Heart left ventricle (tissue), 13 donors: ENCODE results near the gene CHCHD6.

Experiments used
- CTCF ChIP-seq, 12 donors: fragments of 200-600 bp; sonication (generic) in 4 of 12; IDR thresholded peaks; one replicate each; pipeline versions ENCODE4 v1.5.0 to v1.8.0; 2018 to 2022; ENCODE audit warnings: antibody characterized with exemption in 12 of 12, mild to moderate bottlenecking in 5 of 12
- POLR2A ChIP-seq, 2 donors: fragments of 450-650 bp; IDR thresholded peaks; one replicate each; pipeline ENCODE4 v1.6.1; 2017; ENCODE audit warnings: antibody characterized with exemption in 2 of 2, mild to moderate bottlenecking in 2 of 2, moderate library complexity in 2 of 2
- donor health status: ischemic (EF 13 %, LVEDD 7.1; RV severe dilation, severe dysfunction).
- donor health status: DM: no; HTN: yes; CAD: no.
- donor health status: DM: no; HTN: no; CAD: no.
- donor health status: ischemic (EF 25% LVEDD 6.9; RV normal size, moderate dysfunction).
- donor health status: ischemic (EF 25% LVEDD 5.7; RV mildly dilated, moderate dysfunction).
- donor health status: ischemic (EF 35%, LVEDD 5.7; RV mildly dilated, moderate dysfunction).
- donor health status: nonischemic (EF 11% LVEDD 7.7; RV severe dilation, severe dysfunction).
- donor health status: DM: yes; HTN: yes; CAD: no.
- donor health status: PGD.
- donor health status: ischemic (EF 29% LVEDD 5.4; RV normal size, mild dysfunction).
- donor health status: nonischemic (EF 23%, LVEDD 6.1; RV moderate dilation, normal function).

- TF ChIP-seq CTCF (IDR thresholded peaks at IDR 0.05) (no peak), POLR2A (IDR thresholded peaks at IDR 0.05) (no peak)
Observed at GRCh38 chr3:126849768-126850167, 145.7 kb downstream of the CHCHD6 start.
